Uterus (tissue), 4 donors: Measurements from ENCODE around the gene TRMT44. TPM values are rescaled to one million over a fixed set of nuclear protein-coding genes. Genes with fewer than 3 reads are reported as not detected.

ENCODE experiments used
- DNase-seq, 2 donors: peaks; one replicate each; pipeline ENCODE4 v3.0.0-alpha.2; 2019 to 2020
- H3K27ac ChIP-seq, 2 donors: fragments of 200-600 bp; sonication (generic); 1 replicate in 1 of 2; 2 replicates in 1 of 2; pipeline ENCODE4 v1.5.1; 2016 to 2018
- H3K27me3 ChIP-seq, 2 donors: fragments of 200-600 bp; sonication (generic); one replicate each; pipeline ENCODE4 v1.5.1; 2018 to 2019; ENCODE audit warnings: control low read depth in 1 of 2
- H3K36me3 ChIP-seq, 2 donors: fragments of 200-600 bp; sonication (generic); one replicate each; pipeline ENCODE4 v1.5.1; 2019; ENCODE audit warnings: control low read depth in 1 of 2
- H3K4me1 ChIP-seq, 2 donors: fragments of 200-600 bp; sonication (generic); one replicate each; pipeline ENCODE4 v1.5.1; 2018 to 2019; ENCODE audit warnings: control low read depth in 1 of 2
- H3K4me3 ChIP-seq, 2 donors: fragments of 200-600 bp; sonication (generic); 1 replicate in 1 of 2; 2 replicates in 1 of 2; pipeline ENCODE4 v1.5.1; 2018 to 2019; ENCODE audit warnings: mild to moderate bottlenecking in 1 of 2
- H3K9me3 ChIP-seq, 2 donors: fragments of 200-600 bp; sonication (generic); one replicate each; pipeline ENCODE4 v1.5.1; 2019; ENCODE audit warnings: control low read depth in 1 of 2
- CTCF ChIP-seq, 4 experiments: fragments of 200-600 bp in 2 of 4; fragments of 450-650 bp in 2 of 4; sonication (generic) in 2 of 4; IDR thresholded peaks; one replicate each; pipeline ENCODE4 v1.5.1; 2016 to 2019; ENCODE audit warnings: antibody characterized with exemption in 4 of 4, mild to moderate bottlenecking in 2 of 4, moderate library complexity in 1 of 4
- POLR2A ChIP-seq, 2 donors: fragments of 450-650 bp; IDR thresholded peaks; one replicate each; pipeline ENCODE4 v1.6.1; 2016; ENCODE audit warnings: antibody characterized with exemption in 2 of 2, mild to moderate bottlenecking in 1 of 2, moderate library complexity in 1 of 2
- intact Hi-C: fragments of 100-400 bp; cut with DNase I; formaldehyde crosslinking; loops from one replicate; pipeline ENCODE4 v1.15.1; 2023; ENCODE audit warnings: low total_unique reads
- total RNA-seq, 4 donors: library from RNA; depleted of rRNA in 3 of 4; stranded (reverse); fragments of >200 nt in 3 of 4; gene quantifications; one replicate each; pipeline versions ENCODE4 v1.1.0 to v1.2.4, GENCODE V29; 2014 to 2023
- donor health status: DM: yes; HTN: yes; CAD: no.

The TRMT44 gene
- total RNA-seq, 4 donors from 2014 or later, result 3.3 to 38.8 (median 32.3) TPM

GRCh38 chr4:8398347-8398746, 42.2 kb upstream of the TRMT44 start:
- TF ChIP-seq POLR2A (IDR thresholded peaks at IDR 0.05) (no peak), CTCF (IDR thresholded peaks at IDR 0.05) (no peak)
- H3K36me3 ChIP-seq, result no peaks in the 10 kb centered on the region
- no peak for DNase-seq
- H3K4me1 ChIP-seq, result peaks cover 0 to 21% of the 10 kb centered on the region in 2 donors
- H3K27me3 ChIP-seq, result no peaks in the 10 kb centered on the region
- no peak overlapping the region for H3K27ac ChIP-seq
- no peak overlapping the region for H3K4me3 ChIP-seq
- no peaks in the 10 kb centered on the region for H3K9me3 ChIP-seq
- intact Hi-C loops, result no loop called here

DNA sequence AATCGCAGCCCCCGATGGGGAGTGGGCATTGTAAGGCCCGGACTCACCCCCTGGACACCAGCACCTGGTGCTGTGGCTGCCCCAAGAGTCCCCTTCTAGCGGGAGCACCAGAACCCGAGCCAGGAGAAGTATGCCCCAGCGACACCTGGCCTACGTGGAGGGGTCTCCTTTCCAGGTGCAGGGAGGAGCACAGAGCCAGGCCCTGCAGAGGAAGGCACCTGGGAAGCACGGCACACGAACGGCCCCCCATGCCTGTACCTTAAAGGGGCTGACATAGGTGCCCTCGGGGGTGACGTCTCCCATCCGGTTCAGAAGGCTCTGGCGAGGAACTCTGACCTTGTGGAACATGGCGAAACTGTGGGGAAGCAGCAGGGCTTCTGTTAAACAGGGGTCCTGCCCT, 41.3 kb upstream of the TRMT44 start:
- intact Hi-C loops, result no loop called here
- TF ChIP-seq POLR2A (IDR thresholded peaks at IDR 0.05), result no peak
- TF ChIP-seq CTCF (IDR thresholded peaks at IDR 0.05), result no peak
- no peak overlapping the region for H3K27ac ChIP-seq
- H3K9me3 ChIP-seq, result no peaks in the 10 kb centered on the region
- H3K36me3 ChIP-seq, result no peaks in the 10 kb centered on the region
- H3K4me3 ChIP-seq, result no peak overlapping the region
- no peaks in the 10 kb centered on the region for H3K27me3 ChIP-seq
- peaks cover 0 to 19% of the 10 kb centered on the region in 2 donors for H3K4me1 ChIP-seq
- DNase-seq, result no peak

DNA sequence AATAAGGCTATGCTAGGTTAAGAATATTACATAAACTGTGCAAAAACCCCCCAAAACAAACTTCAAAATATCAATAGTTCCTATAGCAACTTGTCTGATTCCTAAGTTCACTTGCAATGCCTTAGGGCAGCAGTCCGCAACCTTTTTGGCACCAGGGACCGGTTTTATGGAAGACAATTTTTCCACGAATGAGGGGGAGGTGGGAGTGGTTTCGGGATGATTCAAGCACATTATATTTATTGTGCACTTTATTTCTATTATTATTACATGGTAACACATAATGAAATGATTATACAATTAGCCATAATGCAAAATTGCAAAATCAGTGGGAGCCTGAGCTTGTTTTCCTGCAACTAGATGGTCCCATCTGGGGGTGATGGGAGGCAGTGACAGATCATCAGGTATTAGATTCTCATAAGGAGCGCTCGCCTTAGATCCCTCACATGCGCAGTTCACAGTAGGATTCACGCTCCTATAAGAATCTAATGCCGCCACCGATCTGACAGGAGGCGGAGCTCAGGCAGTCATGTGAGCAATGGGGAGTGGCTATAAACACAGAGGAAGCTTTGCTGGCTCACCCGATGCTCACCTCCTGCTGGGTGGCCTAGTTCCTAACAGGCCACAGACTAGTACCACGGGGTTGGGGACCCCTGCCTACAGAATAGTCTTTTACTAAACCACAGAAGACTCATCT, 39.8 kb upstream of the TRMT44 start:
- Histone ChIP-seq H3K27ac (peak overlapping the region; percentile 54 to 56), H3K9me3 (no peaks in the 10 kb centered on the region), H3K27me3 (no peaks in the 10 kb centered on the region), H3K36me3 (no peaks in the 10 kb centered on the region), H3K4me3 (no peak overlapping the region), H3K4me1 (peaks cover 0 to 12% of the 10 kb centered on the region in 2 donors)
- intact Hi-C loops, result loop anchor here (10.0 kb wide), 1 partner anchor 126 kb away; no protein-coding TSS in a partner anchor
- peak in 1 of 2 donors; percentile 76 for DNase-seq
- TF ChIP-seq POLR2A (IDR thresholded peaks at IDR 0.05) (no peak), CTCF (IDR thresholded peaks at IDR 0.05) (no peak)

GRCh38 chr4:8401665-8402064, 38.9 kb upstream of the TRMT44 start:
- intact Hi-C loops, result loop anchor here (2.0 to 10.0 kb wide), 2 partner anchors 127 to 159 kb away; no protein-coding TSS in a partner anchor
- Histone ChIP-seq H3K9me3 (no peaks in the 10 kb centered on the region), H3K4me1 (peaks cover 0 to 12% of the 10 kb centered on the region in 2 donors), H3K27me3 (no peaks in the 10 kb centered on the region), H3K27ac (peak overlapping the region; percentile 54 to 56), H3K36me3 (no peaks in the 10 kb centered on the region), H3K4me3 (no peak overlapping the region)
- DNase-seq, result no peak
- TF ChIP-seq POLR2A (IDR thresholded peaks at IDR 0.05) (no peak), CTCF (IDR thresholded peaks at IDR 0.05) (no peak)

GRCh38 chr4:8402181-8402597, 38.4 kb upstream of the TRMT44 start:
- no peak for TF ChIP-seq CTCF (IDR thresholded peaks at IDR 0.05)
- intact Hi-C loops, result loop anchor here (2.0 to 10.0 kb wide), 2 partner anchors 127 to 159 kb away; no protein-coding TSS in a partner anchor
- DNase-seq, result no peak
- Histone ChIP-seq H3K27me3 (no peaks in the 10 kb centered on the region), H3K4me1 (peaks cover 0 to 12% of the 10 kb centered on the region in 2 donors), H3K36me3 (no peaks in the 10 kb centered on the region), H3K9me3 (no peaks in the 10 kb centered on the region), H3K27ac (peak overlapping the region; percentile 54 to 56), H3K4me3 (no peak overlapping the region)
